AML-193 (cell line): Measurements from ENCODE around the gene PDXK.

Experiments used
- DNase-seq, 2 experiments: peaks; one replicate each; lab custom pipeline; 2025; lab: John Stamatoyannopoulos, UW

PDXK gene

GRCh38 chr21:43806017-43806710, 87.2 kb downstream of the PDXK start:
- DNase-seq, result no peak

GRCh38 chr21:43808367-43808766, 89.4 kb downstream of the PDXK start:
- no peak for DNase-seq

GRCh38 chr21:43808832-43809251, 89.9 kb downstream of the PDXK start:
- DNase-seq, result no peak

GRCh38 chr21:43809346-43809799, 90.4 kb downstream of the PDXK start:
- no peak for DNase-seq

- no peak for DNase-seq
Observed at GRCh38 chr21:43809853-43810504, 91.0 kb downstream of the PDXK start.

- DNase-seq, result peak; percentile 51 to 52
Observed at GRCh38 chr21:43810505-43811261, 91.8 kb downstream of the PDXK start.

- no peak for DNase-seq
Observed at GRCh38 chr21:43811262-43812105, 92.6 kb downstream of the PDXK start.
